ENCODE results near the gene DGKH.

GRCh38 chr13:42214446-42214845 is 166.0 kb downstream of the DGKH start:
- TF ChIP-seq, protein P1, sequence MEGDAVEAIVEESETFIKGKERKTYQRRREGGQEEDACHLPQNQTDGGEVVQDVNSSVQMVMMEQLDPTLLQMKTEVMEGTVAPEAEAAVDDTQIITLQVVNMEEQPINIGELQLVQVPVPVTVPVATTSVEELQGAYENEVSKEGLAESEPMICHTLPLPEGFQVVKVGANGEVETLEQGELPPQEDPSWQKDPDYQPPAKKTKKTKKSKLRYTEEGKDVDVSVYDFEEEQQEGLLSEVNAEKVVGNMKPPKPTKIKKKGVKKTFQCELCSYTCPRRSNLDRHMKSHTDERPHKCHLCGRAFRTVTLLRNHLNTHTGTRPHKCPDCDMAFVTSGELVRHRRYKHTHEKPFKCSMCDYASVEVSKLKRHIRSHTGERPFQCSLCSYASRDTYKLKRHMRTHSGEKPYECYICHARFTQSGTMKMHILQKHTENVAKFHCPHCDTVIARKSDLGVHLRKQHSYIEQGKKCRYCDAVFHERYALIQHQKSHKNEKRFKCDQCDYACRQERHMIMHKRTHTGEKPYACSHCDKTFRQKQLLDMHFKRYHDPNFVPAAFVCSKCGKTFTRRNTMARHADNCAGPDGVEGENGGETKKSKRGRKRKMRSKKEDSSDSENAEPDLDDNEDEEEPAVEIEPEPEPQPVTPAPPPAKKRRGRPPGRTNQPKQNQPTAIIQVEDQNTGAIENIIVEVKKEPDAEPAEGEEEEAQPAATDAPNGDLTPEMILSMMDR (IDR thresholded peaks at IDR 0.05; ENCODE audit: low read length), result no peak
- no peak for TF ChIP-seq EZH2 (IDR thresholded peaks at IDR 0.05; ENCODE audit: borderline replicate concordance, low read length)
